ENCODE measurements around the gene WIPI1.

DNA sequence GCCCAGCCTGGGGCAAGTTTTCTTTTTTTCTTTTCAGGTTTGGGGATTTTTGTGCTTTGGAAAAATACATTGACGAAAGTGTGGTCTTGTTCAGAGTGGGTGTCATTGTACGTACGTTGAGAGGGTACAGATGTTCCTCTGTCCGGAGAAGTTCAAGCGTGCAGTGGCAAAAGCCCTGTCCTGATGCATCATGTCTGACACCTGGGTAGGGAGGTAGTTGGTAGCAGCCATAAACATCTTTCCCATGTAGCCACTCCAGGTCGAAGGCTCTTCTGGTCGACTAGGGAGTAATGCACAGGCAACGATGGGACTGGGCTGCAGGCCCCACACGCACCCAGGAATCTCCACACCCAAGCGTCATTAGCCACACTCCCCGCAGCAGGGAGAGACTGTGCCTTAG, 27.4 kb downstream of the WIPI1 start:
- TF ChIP-seq POLR2A (IDR thresholded peaks at IDR 0.05) (no peak), CTCF (IDR thresholded peaks at IDR 0.05) (no peak)
